GM18867 (cell line): Measurements from ENCODE around the gene MICU1.
"Not testable (repeated sequence)": the region's sequence is repeated elsewhere in the genome, so short reads cannot be mapped to it uniquely, and the experiment has no call there.

ENCODE experiments used
- ATAC-seq: cut with Tn5 transposase; IDR thresholded peaks from one replicate; pipeline ENCODE4 v1.9.1; 2021; ENCODE audit warnings: mild to moderate bottlenecking, moderate library complexity; ENCODE audit not compliant: unreplicated experiment

MICU1 gene

GRCh38 chr10:72407471-72407870 lies 218.4 kb downstream of the MICU1 start:
- no peak for ATAC-seq

- not testable (repeated sequence) for ATAC-seq
Measured at GRCh38 chr10:72395581-72395980, 230.3 kb downstream of the MICU1 start.

GRCh38 chr10:72392571-72392970 lies 233.3 kb downstream of the MICU1 start:
- ATAC-seq = no peak

GRCh38 chr10:72390764-72391163 lies 235.1 kb downstream of the MICU1 start:
- ATAC-seq = no peak

GRCh38 chr10:72389716-72390115 lies 236.2 kb downstream of the MICU1 start:
- ATAC-seq = no peak

- no peak for ATAC-seq
Measured at GRCh38 chr10:72389014-72389413, 236.9 kb downstream of the MICU1 start.

- no peak for ATAC-seq
Measured at GRCh38 chr10:72388062-72388461, 237.8 kb downstream of the MICU1 start.

- ATAC-seq = no peak
Measured at GRCh38 chr10:72386916-72387586, 238.8 kb downstream of the MICU1 start.

- ATAC-seq = no peak
Measured at GRCh38 chr10:72385724-72386123, 240.2 kb downstream of the MICU1 start.

GRCh38 chr10:72384982-72385381 lies 240.9 kb downstream of the MICU1 start:
- ATAC-seq = not testable (repeated sequence)

GRCh38 chr10:72379776-72380175 lies 246.1 kb downstream of the MICU1 start:
- ATAC-seq = no peak

- no peak for ATAC-seq
Measured at GRCh38 chr10:72379062-72379461, 246.8 kb downstream of the MICU1 start.

- ATAC-seq = no peak
Measured at GRCh38 chr10:72375585-72375984, 250.3 kb downstream of the MICU1 start.

- no peak for ATAC-seq
Measured at GRCh38 chr10:72375173-72375572, 250.7 kb downstream of the MICU1 start.

GRCh38 chr10:72370201-72370722 lies 255.6 kb downstream of the MICU1 start:
- ATAC-seq = no peak

- ATAC-seq = no peak
Measured at GRCh38 chr10:72367301-72367960, 258.4 kb downstream of the MICU1 start.

GRCh38 chr10:72365106-72365895 lies 260.6 kb downstream of the MICU1 start:
- no peak for ATAC-seq

GRCh38 chr10:72364239-72364777 lies 261.6 kb downstream of the MICU1 start:
- peak; percentile 86 for ATAC-seq

GRCh38 chr10:72356987-72357386 lies 268.9 kb downstream of the MICU1 start:
- ATAC-seq = no peak

- ATAC-seq = no peak
Measured at GRCh38 chr10:72356115-72356514, 269.8 kb downstream of the MICU1 start.

- ATAC-seq = no peak
Measured at GRCh38 chr10:72355214-72355555, 270.7 kb downstream of the MICU1 start.
